H1 (cell line): Measurements from ENCODE around the gene ABCG1. TPM values are rescaled to one million over a fixed set of nuclear protein-coding genes. Genes with fewer than 3 reads are reported as not detected.

ENCODE experiments used
- CTCF ChIA-PET: fragments of 300-600 bp; sonication (Branson Sonifier 250); formaldehyde crosslinking; loops from one replicate; lab custom pipeline; 2021; ENCODE audit not compliant: partially characterized antibody; lab: Charles Lee
- POLR2A ChIA-PET: fragments of 300-600 bp; sonication (Branson Sonifier 250); formaldehyde crosslinking; loops from one replicate; lab custom pipeline; 2021; ENCODE audit warnings: inconsistent platforms; ENCODE audit not compliant: partially characterized antibody; lab: Charles Lee
- DNase-seq, 2 experiments: peaks; one replicate each; pipeline versions ENCODE4 v3.0.0 to v3.0.0-alpha.2; 2010 to 2022; ENCODE audit warnings: low spot score in 2 of 2, low read depth in 1 of 2, mixed read lengths in 1 of 2
- FAIRE-seq: peaks from 2 replicates; lab custom pipeline; 2011; peaks lifted over from hg19 to GRCh38; lab: Jason Lieb, UNC
- H2AFZ ChIP-seq: 2 replicates; pipeline ENCODE4 v1.8.1; 2012; ENCODE audit warnings: low read length, inconsistent platforms
- H2AK5ac ChIP-seq: 2 replicates; pipeline ENCODE4 v1.6.1; 2013; ENCODE audit warnings: low read depth, low read length
- H2BK120ac ChIP-seq: replicated peaks from 2 replicates; pipeline ENCODE3; 2013; ENCODE audit warnings: low read depth, low read length, inconsistent platforms
- H2BK12ac ChIP-seq: 2 replicates; pipeline ENCODE4 v1.6.1; 2013; ENCODE audit warnings: low read depth, low read length
- H2BK15ac ChIP-seq: 2 replicates; pipeline ENCODE4 v1.6.1; 2013; ENCODE audit warnings: low read length
- H2BK20ac ChIP-seq: 2 replicates; pipeline ENCODE4 v1.6.1; 2013; ENCODE audit warnings: low read length
- H2BK5ac ChIP-seq: 2 replicates; pipeline ENCODE4 v1.6.1; 2013; ENCODE audit warnings: low read depth, low read length
- H3K14ac ChIP-seq: 2 replicates; pipeline ENCODE4 v1.6.1; 2013; ENCODE audit warnings: inconsistent platforms; ENCODE audit not compliant: insufficient read length
- H3K18ac ChIP-seq: 2 replicates; pipeline ENCODE4 v1.6.1; 2013; ENCODE audit warnings: low read length; ENCODE audit errors: extremely low read depth
- H3K23ac ChIP-seq: 2 replicates; pipeline ENCODE4 v1.6.1; 2013; ENCODE audit warnings: inconsistent platforms; ENCODE audit not compliant: insufficient read length
- H3K23me2 ChIP-seq: 2 replicates; pipeline ENCODE4 v1.6.1; 2013; ENCODE audit warnings: low read depth, low read length
- H3K27ac ChIP-seq: 2 replicates; pipeline ENCODE4 v1.6.1; 2011; ENCODE audit warnings: low read depth, low read length, inconsistent platforms
- H3K27me3 ChIP-seq, 4 experiments: replicated peaks in 1 of 4; 1 replicate in 1 of 4; 2 replicates in 3 of 4; pipeline versions ENCODE4 v1.6.1 to v1.8.1; 2011 to 2013; ENCODE audit warnings: low read length in 3 of 4, mild to moderate bottlenecking in 3 of 4, inconsistent platforms in 2 of 4, mixed read lengths in 2 of 4, moderate library complexity in 1 of 4; ENCODE audit not compliant: control insufficient read depth in 3 of 4, insufficient read depth in 3 of 4; ENCODE audit errors: extremely low read depth in 1 of 4
- H3K36me3 ChIP-seq, 4 experiments: 2 replicates each; pipeline versions ENCODE4 v1.6.1 to v1.8.1; 2011 to 2013; ENCODE audit warnings: mild to moderate bottlenecking in 4 of 4, low read length in 3 of 4, moderate library complexity in 2 of 4, control low read depth in 1 of 4, inconsistent platforms in 1 of 4; ENCODE audit not compliant: insufficient read depth in 4 of 4, control insufficient read depth in 2 of 4
- H3K4ac ChIP-seq: replicated peaks from 2 replicates; pipeline ENCODE3; 2013; ENCODE audit warnings: low read length, low read depth, mixed read lengths, inconsistent platforms; ENCODE audit not compliant: insufficient read length
- H3K4me1 ChIP-seq, 4 experiments: replicated peaks in 1 of 4; 1 replicate in 1 of 4; 2 replicates in 3 of 4; pipeline versions ENCODE4 v1.6.1 to v1.8.1; 2011 to 2013; ENCODE audit warnings: low read length in 3 of 4, inconsistent platforms in 2 of 4, mixed read lengths in 1 of 4; ENCODE audit not compliant: insufficient read depth in 4 of 4, control insufficient read depth in 3 of 4
- H3K4me2 ChIP-seq, 2 experiments: 2 replicates each; pipeline versions ENCODE4 v1.6.1 to v1.8.1; 2011 to 2013; ENCODE audit warnings: low read depth in 2 of 2, low read length in 2 of 2, control low read depth in 1 of 2, inconsistent platforms in 1 of 2, mild to moderate bottlenecking in 1 of 2; ENCODE audit not compliant: insufficient read depth in 1 of 2
- H3K4me3 ChIP-seq, 4 experiments: fragments of 200-600, 300-600 bp in 1 of 4; sonication (generic), shearing (Covaris generic), sonication (Bioruptor Twin) in 1 of 4; 2 replicates each; pipeline versions ENCODE4 v1.5.1 to v1.8.1; 2011 to 2016; ENCODE audit warnings: low read length in 4 of 4, low read depth in 3 of 4, control low read depth in 2 of 4, inconsistent platforms in 2 of 4, mild to moderate bottlenecking in 2 of 4, mixed read lengths in 1 of 4, moderate library complexity in 1 of 4; ENCODE audit not compliant: insufficient read depth in 2 of 4; ENCODE audit errors: extremely low read depth in 1 of 4
- H3K56ac ChIP-seq: replicated peaks from 2 replicates; pipeline ENCODE3; 2013; ENCODE audit warnings: low read depth, mild to moderate bottlenecking, mixed read lengths, low read length, inconsistent platforms; ENCODE audit not compliant: insufficient read length
- H3K79me1 ChIP-seq: 2 replicates; pipeline ENCODE4 v1.6.1; 2013; ENCODE audit warnings: low read depth, low read length, control low read depth
- H3K79me2 ChIP-seq, 2 experiments: 2 replicates each; pipeline versions ENCODE4 v1.6.1 to v1.8.1; 2012 to 2013; ENCODE audit warnings: low read length in 2 of 2, mild to moderate bottlenecking in 2 of 2, inconsistent platforms in 1 of 2; ENCODE audit not compliant: insufficient read depth in 2 of 2, control insufficient read depth in 1 of 2
- H3K9ac ChIP-seq, 4 experiments: replicated peaks in 1 of 4; 1 replicate in 1 of 4; 2 replicates in 3 of 4; pipeline versions ENCODE4 v1.6.1 to v1.8.1; 2011 to 2013; ENCODE audit warnings: low read depth in 3 of 4, low read length in 3 of 4, control low read depth in 2 of 4, mild to moderate bottlenecking in 2 of 4, moderate library complexity in 2 of 4, inconsistent platforms in 1 of 4; ENCODE audit errors: extremely low read depth in 1 of 4
- H3K9me3 ChIP-seq, 2 experiments: 2 replicates each; pipeline versions ENCODE4 v1.6.1 to v1.8.1; 2012 to 2013; ENCODE audit warnings: mild to moderate bottlenecking in 2 of 2, moderate library complexity in 2 of 2, control low read depth in 1 of 2, inconsistent platforms in 1 of 2, low read depth in 1 of 2, low read length in 1 of 2, mixed read lengths in 1 of 2; ENCODE audit not compliant: insufficient read depth in 2 of 2
- H4K20me1 ChIP-seq, 2 experiments: replicated peaks in 1 of 2; 2 replicates each; pipeline versions ENCODE3 to v1.8.1; 2011 to 2013; ENCODE audit warnings: inconsistent platforms in 2 of 2, low read length in 2 of 2, mild to moderate bottlenecking in 1 of 2; ENCODE audit not compliant: insufficient read depth in 2 of 2, control insufficient read depth in 1 of 2
- H4K5ac ChIP-seq: 2 replicates; pipeline ENCODE4 v1.6.1; 2013; ENCODE audit warnings: low read length, low read depth, mixed read lengths, inconsistent platforms; ENCODE audit not compliant: insufficient read length
- H4K8ac ChIP-seq: 2 replicates; pipeline ENCODE4 v1.8.0; 2013; ENCODE audit warnings: mild to moderate bottlenecking, moderate library complexity, low read length, inconsistent platforms; ENCODE audit not compliant: insufficient read depth; ENCODE audit errors: extremely low read depth
- H4K91ac ChIP-seq: replicated peaks from 2 replicates; pipeline ENCODE3; 2013; ENCODE audit warnings: low read length, mixed read lengths, inconsistent platforms; ENCODE audit not compliant: insufficient read length
- GABPA ChIP-seq: IDR thresholded peaks from 2 replicates; pipeline ENCODE4 v1.6.1; 2011; ENCODE audit warnings: mild to moderate bottlenecking, low read length, moderate library complexity, borderline replicate concordance; ENCODE audit not compliant: insufficient read depth
- GTF2F1 ChIP-seq: IDR thresholded peaks from 2 replicates; pipeline ENCODE4 v1.6.1; 2012; ENCODE audit warnings: low read depth, low read length, improper control_type of control experiment, borderline replicate concordance
- KDM1A ChIP-seq: fragments of 200-600, 300-600 bp; sonication (generic); IDR thresholded peaks from 2 replicates; pipeline ENCODE4 v1.7.1; 2016; ENCODE audit warnings: mild to moderate bottlenecking, low read length, borderline replicate concordance
- KDM5A ChIP-seq: fragments of 200-600 bp; IDR thresholded peaks from 2 replicates; pipeline ENCODE4 v1.7.1; 2012; ENCODE audit warnings: mild to moderate bottlenecking, low read length, inconsistent platforms, mixed read lengths
- SRF ChIP-seq: IDR thresholded peaks from 2 replicates; pipeline ENCODE4 v1.6.1; 2011; ENCODE audit warnings: mild to moderate bottlenecking, low read depth, low read length, moderate library complexity
- TBP ChIP-seq: IDR thresholded peaks from 2 replicates; pipeline ENCODE4 v1.6.1; 2011; ENCODE audit warnings: low read depth, low read length, improper control_type of control experiment
- WGBS, 2 experiments: shearing (Covaris generic) in 1 of 2; methylation state at CpG; one replicate each; pipeline versions ENCODE4 v1.1.6 to v1.1.7; 2013 to 2015; ENCODE audit warnings: low lambda C conversion rate in 2 of 2, mixed read lengths in 2 of 2, inconsistent platforms in 1 of 2, low coverage in 1 of 2, missing lambda C conversion rate in 1 of 2; ENCODE audit not compliant: insufficient replicate concordance in 2 of 2, insufficient coverage in 1 of 2, insufficient read length in 1 of 2; ENCODE audit errors: extremely low coverage in 1 of 2, missing lambda C conversion rate in 1 of 2; 5-methylcytosine and 5-hydroxymethylcytosine counted together
- polyA plus RNA-seq, 7 experiments: library from polyadenylated mRNA; depleted of rRNA in 3 of 7; stranded (reverse) in 5 of 7; unstranded in 2 of 7; fragments of >200 nt in 5 of 7; fragments of 200-250 nt in 2 of 7; gene quantifications; 1 replicate in 5 of 7; 2 replicates in 1 of 7; 4 replicates in 1 of 7; pipeline versions ENCODE4 v1.2.1 to v1.2.3, GENCODE V29; 2011 to 2013; ENCODE audit warnings: missing spikeins in 2 of 7, mixed read lengths in 2 of 7
- total RNA-seq: library from RNA; stranded (reverse); fragmentation: NEBNext Ultra II Directional; extraction: Animal tissue kit (Norgen Biotek cat#: 25700); gene quantifications from 2 replicates; pipeline ENCODE4 v1.2.1, GENCODE V29; 2021

ABCG1 gene
- total and polyA plus RNA-seq, 2 of the 8 experiments (the other 6 are each of a cell fraction or from before 2014, with no cell fraction given) = 2.1 to 4.0 TPM

DNA sequence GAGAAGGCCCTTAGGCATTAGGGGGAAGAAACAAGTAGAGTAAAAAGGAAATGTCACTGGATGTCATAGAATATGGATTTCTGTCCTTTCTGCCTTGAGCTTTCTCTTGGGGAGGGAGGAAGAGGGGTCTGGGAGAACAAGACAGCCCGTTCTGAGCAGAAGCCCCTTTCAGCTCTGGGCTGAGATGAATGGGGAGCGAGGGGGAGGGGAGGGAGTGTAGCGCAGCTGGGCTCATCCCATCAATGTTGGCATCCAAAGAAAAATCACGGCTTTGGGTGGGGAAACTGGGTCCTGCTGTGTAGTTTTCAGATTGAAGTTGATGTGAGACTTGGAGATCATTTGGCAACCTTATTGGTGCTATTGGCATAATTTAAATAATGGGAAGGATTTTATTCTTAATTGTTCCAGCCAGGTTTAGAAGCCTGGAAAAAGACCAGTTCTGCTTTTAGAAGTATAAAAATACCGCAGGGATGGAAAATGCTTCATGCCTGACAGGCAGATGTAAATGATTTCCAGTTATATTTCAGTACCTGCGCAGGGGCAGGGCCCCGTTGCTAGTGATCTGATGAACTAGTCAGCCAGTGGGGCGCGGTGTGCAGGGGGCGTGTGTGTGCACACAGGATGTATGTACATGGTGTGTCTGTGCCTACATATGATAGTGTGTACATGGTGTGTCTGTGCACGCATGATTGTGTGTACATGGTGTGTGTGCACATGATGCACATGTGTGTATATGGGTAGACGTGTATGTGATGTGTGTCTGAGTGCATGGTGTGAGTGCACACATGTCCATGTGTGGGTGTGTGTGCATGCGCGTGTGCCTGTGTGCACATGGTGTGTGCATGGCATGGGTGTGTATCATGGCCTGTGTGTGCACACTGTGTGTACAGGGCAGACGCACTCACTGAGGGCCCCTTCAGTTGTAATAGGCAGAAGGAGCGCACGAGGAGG is 36.0 kb downstream of the ABCG1 start:
- H3K14ac ChIP-seq = no peak overlapping the region
- no peak overlapping the region for H3K23ac ChIP-seq
- H3K4me3 ChIP-seq = no peak overlapping the region
- no peak overlapping the region for H3K4me2 ChIP-seq
- no peak overlapping the region for H4K8ac ChIP-seq
- H3K27ac ChIP-seq = no peak overlapping the region
- H3K18ac ChIP-seq = no peak overlapping the region
- H2BK5ac ChIP-seq = peak overlapping the region; percentile 47; the same call in 1 of the 2 replicates
- no peak for TF ChIP-seq TBP
- TF ChIP-seq KDM1A = peak; percentile 51; the same call in 1 of the 2 replicates
- no peak for TF ChIP-seq SRF
- no peak for TF ChIP-seq GTF2F1
- TF ChIP-seq GABPA = no peak
- TF ChIP-seq KDM5A = no peak
- H3K9me3 ChIP-seq = no peaks in the 10 kb centered on the region
- no peak overlapping the region for H4K5ac ChIP-seq
- H4K91ac ChIP-seq = peak overlapping the region; percentile 68
- ChIA-PET CTCF (interaction anchor here (0.9 to 3.8 kb wide), 11 partner anchors 7 to 133 kb away, joined by 3 to 23 read pairs (median 4); no protein-coding TSS in a partner anchor), POLR2A (interaction anchor here (1.2 kb wide), 1 partner anchor 8 kb away, joined by 4 read pairs; no protein-coding TSS in a partner anchor)
- 89% methylated on average over 16 of the region's 17 CpGs; no CpG with 5 or more reads in 1 of the 2 experiments for WGBS, 2 experiments
- H4K20me1 ChIP-seq = peaks cover 0 to 5% of the 10 kb centered on the region in 2 experiments
- no peaks in the 10 kb centered on the region for H3K4me1 ChIP-seq
- peaks cover 3% of the 10 kb centered on the region; the same call in 1 of the 2 replicates for H3K23me2 ChIP-seq
- H3K27me3 ChIP-seq = no peaks in the 10 kb centered on the region; a peak in 1 of 7 replicates
- H2AK5ac ChIP-seq = peak overlapping the region; percentile 83; the same call in 1 of the 2 replicates
- no peaks in the 10 kb centered on the region for H3K79me1 ChIP-seq
- H3K79me2 ChIP-seq = no peaks in the 10 kb centered on the region
- no peak overlapping the region for H3K56ac ChIP-seq
- H2BK20ac ChIP-seq = no peak overlapping the region
- no peak overlapping the region for H2AFZ ChIP-seq
- H2BK12ac ChIP-seq = peak overlapping the region; percentile 10; the same call in 1 of the 2 replicates
- H3K36me3 ChIP-seq = no peaks in the 10 kb centered on the region
- FAIRE-seq (no peak), DNase-seq (no peak)
- H3K9ac ChIP-seq = no peak overlapping the region; a peak in 1 of 7 replicates
- H2BK15ac ChIP-seq = peak overlapping the region; percentile 5; the same call in 1 of the 2 replicates
- H3K4ac ChIP-seq = peak overlapping the region; percentile 78
- H2BK120ac ChIP-seq = no peak overlapping the region
